GM19239 (cell line): Measurements from ENCODE around the gene PLEKHA3.
"Not testable (repeated sequence)": the region's sequence is repeated elsewhere in the genome, so short reads cannot be mapped to it uniquely, and the experiment has no call there.

Source experiments
- DNase-seq: peaks from one replicate; pipeline ENCODE4 v3.0.0; 2011; ENCODE audit warnings: low spot score; ENCODE audit not compliant: insufficient read length
- FAIRE-seq: peaks from 2 replicates; lab custom pipeline; 2011; peaks lifted over from hg19 to GRCh38; lab: Jason Lieb, UNC

PLEKHA3 gene

GRCh38 chr2:178480227-178481181, at the start of gene PLEKHA3:
PLEKHA3 (plus strand) TSS chr2:178480457; CDS start chr2:178480870, 413 bp downstream.
- DNase-seq (peak; percentile 49), FAIRE-seq (peak; percentile 87)

DNA sequence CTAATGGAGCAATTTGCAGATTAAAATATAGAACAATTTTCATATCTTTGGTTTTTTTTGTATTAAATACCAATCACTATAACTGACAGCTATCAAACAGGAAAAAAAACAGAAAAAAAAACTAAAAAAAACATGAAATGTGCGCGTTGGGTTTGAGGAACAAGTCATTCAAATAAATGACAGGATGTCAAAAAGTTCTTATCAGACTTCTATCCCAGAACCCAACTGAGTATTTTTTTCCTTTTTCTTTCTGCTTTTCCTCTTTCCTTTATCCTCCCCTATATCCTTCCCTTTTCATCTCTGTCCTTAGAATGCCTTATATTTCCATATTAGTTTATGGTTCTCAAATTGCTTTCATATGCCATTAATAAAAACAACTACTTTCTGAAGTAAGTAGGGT, 43.6 kb upstream of the PLEKHA3 start:
- no peak for DNase-seq
- FAIRE-seq = no peak

DNA sequence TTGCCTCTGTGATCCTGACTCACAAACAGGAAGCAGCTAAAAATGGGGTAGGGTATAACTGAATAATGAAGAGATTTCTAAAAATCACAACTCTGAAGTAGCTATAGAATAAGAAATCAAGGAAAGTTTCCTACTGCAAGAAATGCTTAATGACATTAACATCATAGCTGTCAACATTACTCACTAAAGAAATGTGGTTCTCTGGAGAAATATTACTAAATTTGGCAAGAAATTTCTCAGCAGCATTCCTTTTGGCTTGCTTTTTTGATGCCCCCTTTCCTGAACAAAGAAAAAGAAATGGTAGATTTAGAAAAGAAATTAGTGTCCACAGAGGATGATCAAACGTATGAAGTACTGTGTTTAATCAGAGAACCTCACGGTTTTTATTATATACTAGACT, 38.8 kb upstream of the PLEKHA3 start:
- FAIRE-seq (no peak), DNase-seq (no peak)

DNA sequence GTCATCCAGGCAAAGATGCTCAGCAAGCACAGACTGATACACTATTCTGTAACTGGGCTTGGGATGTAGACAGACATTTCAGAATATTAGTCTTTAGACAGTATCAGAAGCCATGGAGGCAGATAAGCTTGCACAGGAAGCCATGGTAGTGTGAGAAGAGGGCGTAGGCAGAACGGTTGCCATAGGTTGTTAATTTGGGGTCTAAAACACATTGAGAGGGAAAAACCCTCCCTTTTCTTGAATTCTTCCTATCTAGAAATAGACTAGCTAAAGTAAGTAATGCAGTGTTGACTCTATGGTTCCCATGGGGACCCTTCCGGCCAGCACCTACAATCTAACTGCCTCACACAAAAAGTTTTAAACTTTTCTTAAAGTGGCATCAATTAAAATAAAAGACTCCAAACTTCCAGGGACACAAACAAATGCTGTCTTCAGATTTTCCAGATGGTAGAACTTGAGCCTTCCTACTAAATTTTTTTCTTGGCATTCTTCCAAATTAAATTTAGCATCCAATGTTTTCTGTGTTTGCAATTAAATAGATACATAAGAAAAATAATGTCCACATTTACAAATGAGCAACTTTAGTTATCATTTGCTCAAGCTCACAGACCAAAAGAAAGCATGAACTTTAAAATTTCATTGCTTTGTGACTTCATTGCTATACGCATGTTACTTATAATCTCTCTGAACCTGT, 31.1 kb upstream of the PLEKHA3 start:
- no peak for DNase-seq
- FAIRE-seq = no peak

GRCh38 chr2:178449700-178450523, 30.3 kb upstream of the PLEKHA3 start:
- FAIRE-seq (peak; percentile 93), DNase-seq (peak; percentile 9)

GRCh38 chr2:178450524-178450773, 29.8 kb upstream of the PLEKHA3 start:
- FAIRE-seq (no peak), DNase-seq (peak; percentile 43)

- DNase-seq = peak; percentile 84
- peak; percentile 92 for FAIRE-seq
These were observed 29.3 kb upstream of the PLEKHA3 start, which contains the start of the genes PJVK and PRKRA for GRCh38 chr2:178450774-178451525. PJVK (plus strand) TSS chr2:178451378; CDS start chr2:178453410, 2,032 bp downstream. PRKRA (minus strand) TSS chr2:178451175; CDS start chr2:178451030, 145 bp downstream.

DNA sequence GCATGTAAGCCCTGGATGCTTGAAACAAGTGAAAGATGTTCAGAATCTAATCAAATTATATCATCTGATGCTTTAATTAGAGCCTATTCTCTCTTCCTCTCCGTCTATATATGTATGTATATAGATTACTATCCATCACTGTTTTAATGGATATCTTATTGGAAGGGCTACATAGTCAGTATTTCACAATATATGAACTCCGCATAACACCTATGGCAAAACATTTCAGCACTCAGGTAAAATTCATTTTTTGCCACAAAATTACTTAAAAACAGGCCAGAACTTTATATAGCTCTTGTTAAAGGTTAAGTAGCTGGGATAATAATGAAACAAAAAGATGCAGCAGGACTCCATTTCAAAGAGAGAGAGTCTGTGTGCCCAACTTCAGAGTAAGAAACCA, 27.9 kb upstream of the PLEKHA3 start:
- peak; percentile 55 for FAIRE-seq
- no peak for DNase-seq

GRCh38 chr2:178452870-178453269, 27.4 kb upstream of the PLEKHA3 start:
- DNase-seq (no peak), FAIRE-seq (no peak)

GRCh38 chr2:178455947-178456346, 24.3 kb upstream of the PLEKHA3 start:
- FAIRE-seq (no peak), DNase-seq (no peak)

GRCh38 chr2:178457390-178457886, 22.8 kb upstream of the PLEKHA3 start:
- DNase-seq (no peak), FAIRE-seq (no peak)

DNA sequence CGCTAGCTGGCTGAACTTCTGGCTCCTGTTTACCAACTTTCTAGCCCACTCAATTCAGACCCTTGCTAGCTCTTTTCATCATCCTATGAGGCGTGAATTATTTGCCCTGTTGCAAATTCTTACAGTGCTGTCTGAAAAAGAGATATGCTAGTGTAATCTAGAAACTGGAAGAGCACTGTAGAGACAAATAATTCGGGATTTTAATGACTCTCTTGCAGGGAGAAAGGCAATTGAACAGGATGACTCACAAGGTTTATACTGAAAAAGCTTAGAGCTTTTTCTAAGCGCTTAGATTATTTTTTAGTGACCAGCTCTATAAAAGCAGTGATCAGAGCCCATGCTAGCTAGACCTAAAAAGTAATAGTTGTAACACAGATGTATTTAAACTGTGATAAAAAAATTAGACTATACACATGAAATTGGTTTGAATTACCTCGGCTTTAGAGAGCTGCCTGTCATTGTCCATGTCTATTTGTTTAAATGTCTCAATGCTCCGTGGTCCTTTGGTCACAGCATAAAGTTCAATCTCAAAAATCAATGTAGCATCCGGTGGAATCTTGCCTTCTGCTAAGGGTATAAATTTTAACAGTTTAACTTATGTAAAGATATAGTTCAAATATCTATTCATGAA, 10.9 kb upstream of the PLEKHA3 start:
- DNase-seq (no peak), FAIRE-seq (peak; percentile 57)

GRCh38 chr2:178471313-178471712, 8.9 kb upstream of the PLEKHA3 start:
- FAIRE-seq, DNase-seq: not testable (repeated sequence)

- FAIRE-seq (no peak), DNase-seq (no peak)
These were observed 6.9 kb upstream of the PLEKHA3 start for GRCh38 chr2:178473373-178473772.

DNA sequence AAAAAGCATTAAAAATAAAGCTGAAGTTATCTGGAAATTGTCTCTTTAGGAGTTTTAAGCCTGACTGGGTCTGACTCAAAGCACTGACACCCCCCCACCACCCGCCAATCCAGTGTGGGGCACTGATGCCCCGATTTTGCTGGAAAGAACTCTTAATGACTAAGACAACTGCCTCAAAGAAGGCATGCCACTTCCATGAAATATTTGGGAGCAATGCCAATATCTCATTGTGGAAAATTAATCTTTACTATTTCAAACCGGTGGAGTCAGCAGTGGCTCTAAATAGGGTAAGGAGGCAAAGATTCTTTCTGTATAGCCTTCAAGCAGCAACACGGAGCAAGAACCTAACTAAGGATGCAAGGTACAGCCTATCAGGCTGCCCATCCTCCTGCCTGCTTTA, 6.3 kb upstream of the PLEKHA3 start:
- FAIRE-seq = no peak
- no peak for DNase-seq

- no peak for FAIRE-seq
- no peak for DNase-seq
These were observed 5.7 kb upstream of the PLEKHA3 start for GRCh38 chr2:178474560-178474959.

DNA sequence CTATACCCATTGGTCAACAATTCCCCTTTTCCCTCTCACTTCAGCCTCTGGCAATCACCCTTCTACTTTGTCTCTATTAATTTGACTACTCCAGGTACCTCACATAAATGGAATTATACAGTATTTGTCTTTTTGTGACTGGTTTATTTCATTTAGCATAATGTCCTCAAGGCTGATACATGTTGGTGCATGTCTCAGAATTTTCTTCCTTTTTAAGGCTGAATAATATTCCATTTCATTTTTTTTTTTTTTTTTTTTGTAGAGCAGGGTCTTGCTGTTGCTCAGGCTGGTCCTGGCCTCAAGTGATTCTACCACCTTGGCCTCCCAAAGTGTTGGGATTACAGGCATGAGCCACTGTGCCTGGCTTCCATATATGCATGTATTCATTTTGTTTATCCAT, 3.8 kb upstream of the PLEKHA3 start:
- DNase-seq (no peak), FAIRE-seq (no peak)

DNA sequence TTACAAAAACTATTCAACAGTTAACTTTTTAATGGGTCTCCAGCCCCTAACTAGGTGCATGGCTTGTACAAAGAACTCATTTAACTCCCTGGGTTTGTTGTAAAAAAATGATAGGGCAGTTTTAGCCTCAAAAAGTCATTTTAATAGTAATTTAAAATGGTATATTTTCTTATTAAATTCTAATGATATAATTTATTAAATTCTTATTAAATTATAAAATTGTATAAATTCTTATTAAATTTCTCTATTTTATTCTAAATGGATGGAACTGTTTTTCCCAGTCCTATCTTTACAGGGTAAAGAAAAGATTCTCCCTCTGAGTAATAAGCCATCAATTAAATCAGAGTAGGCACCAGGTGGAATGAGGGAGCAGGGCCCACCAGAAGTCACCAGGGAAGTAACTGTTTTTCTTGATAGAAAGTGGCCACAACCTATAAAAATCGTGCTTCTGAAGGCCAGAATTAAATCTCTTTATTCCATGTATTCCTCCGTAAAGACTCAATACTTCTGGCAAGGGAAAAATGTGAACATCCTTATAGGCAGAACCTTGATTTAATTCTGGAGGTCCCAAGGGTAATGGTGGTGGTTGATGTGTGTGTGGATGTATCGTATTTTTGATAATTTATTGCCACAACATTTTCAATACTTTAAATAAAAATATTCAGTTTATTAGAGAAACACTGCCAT, 2.7 kb upstream of the PLEKHA3 start:
- DNase-seq (no peak), FAIRE-seq (no peak)

DNA sequence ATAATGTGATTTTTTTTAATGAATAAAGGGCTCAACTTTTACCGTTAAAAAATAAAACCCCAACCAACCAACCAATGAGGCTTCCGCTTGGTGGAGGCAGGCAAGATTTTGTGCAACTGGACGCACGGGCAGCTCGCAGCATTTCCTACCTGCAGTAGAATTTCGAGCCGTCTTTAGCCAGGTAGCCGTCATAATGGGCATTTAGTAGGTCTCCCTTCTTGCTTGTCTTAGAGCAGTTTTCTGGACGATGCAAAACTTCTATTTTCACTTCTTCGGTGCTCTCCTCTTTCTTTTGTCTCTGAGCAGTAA, 2.2 kb upstream of the PLEKHA3 start:
- DNase-seq = no peak
- peak; percentile 56 for FAIRE-seq
